HEK293 (cell line): Measurements from ENCODE around the gene NXPH1.

Experiments
- CTCF ChIA-PET: fragments of 350-600 bp; formaldehyde crosslinking; extraction: SDS; loops from one replicate; lab custom pipeline; 2021; ENCODE audit warnings: antibody characterized with exemption; lab: Yijun Ruan, JAX
- POLR2A ChIA-PET: fragments of 300-600 bp; formaldehyde crosslinking; extraction: SDS; loops from one replicate; lab custom pipeline; 2020; ENCODE audit warnings: antibody characterized with exemption, inconsistent platforms; lab: Yijun Ruan, JAX
- H3K27ac ChIP-seq: fragments of 200-500 bp; sonication (Bioruptor generic); 2 replicates; pipeline ENCODE4 v1.5.1; 2014; ENCODE audit warnings: low read depth, low read length, control low read depth, inconsistent platforms; ENCODE audit errors: extremely low read depth
- H3K36me3 ChIP-seq, 2 experiments: fragments of 200-500 bp in 1 of 2; sonication (Bioruptor generic) in 1 of 2; 1 replicate in 1 of 2; 2 replicates in 1 of 2; pipeline ENCODE4 v1.5.1; 2014 to 2017; ENCODE audit warnings: inconsistent platforms in 2 of 2, low read length in 2 of 2; ENCODE audit not compliant: control insufficient read depth in 2 of 2, insufficient read depth in 1 of 2
- H3K4me1 ChIP-seq: fragments of 200-500 bp; sonication (Bioruptor generic); 2 replicates; pipeline ENCODE4 v1.5.1; 2014; ENCODE audit warnings: mild to moderate bottlenecking, low read length, inconsistent platforms; ENCODE audit not compliant: control insufficient read depth, insufficient read depth
- H3K4me3 ChIP-seq: 2 replicates; pipeline ENCODE4 v1.5.1; 2011; ENCODE audit warnings: low read depth, mild to moderate bottlenecking, control low read depth, low read length, moderate library complexity
- H3K9me3 ChIP-seq: fragments of 200-500 bp; sonication (Bioruptor generic); 2 replicates; pipeline ENCODE4 v1.5.1; 2014; ENCODE audit warnings: low read depth, low read length, inconsistent platforms; ENCODE audit not compliant: control insufficient read depth, insufficient read depth
- GLI4 ChIP-seq: fragments of 450-650 bp; formaldehyde crosslinking; IDR thresholded peaks from 2 replicates; pipeline ENCODE4 v1.5.1; 2016; ENCODE audit warnings: missing biosample characterization, missing genetic modification characterization
- GLIS1 ChIP-seq: fragments of 450-650 bp; formaldehyde crosslinking; IDR thresholded peaks from 2 replicates; pipeline ENCODE4 v1.5.1; 2016; ENCODE audit warnings: missing biosample characterization, missing genetic modification characterization
- HIC1 ChIP-seq: fragments of 450-650 bp; formaldehyde crosslinking; IDR thresholded peaks from 2 replicates; pipeline ENCODE4 v1.5.1; 2016; ENCODE audit warnings: missing biosample characterization, missing genetic modification characterization
- INSM2 ChIP-seq: fragments of 450-650 bp; formaldehyde crosslinking; IDR thresholded peaks from 2 replicates; pipeline ENCODE4 v1.5.1; 2016; ENCODE audit warnings: missing biosample characterization, missing genetic modification characterization
- KLF1 ChIP-seq: fragments of 450-650 bp; formaldehyde crosslinking; IDR thresholded peaks from 2 replicates; pipeline ENCODE4 v1.5.1; 2016; ENCODE audit warnings: missing biosample characterization, missing genetic modification characterization
- KLF9 ChIP-seq: fragments of 450-650 bp; formaldehyde crosslinking; IDR thresholded peaks from 2 replicates; pipeline ENCODE4 v1.5.1; 2016; ENCODE audit warnings: missing biosample characterization, missing genetic modification characterization, low read depth
- OVOL3 ChIP-seq: fragments of 450-650 bp; formaldehyde crosslinking; IDR thresholded peaks from 2 replicates; pipeline ENCODE4 v1.5.1; 2016; ENCODE audit warnings: missing biosample characterization, missing genetic modification characterization
- REPIN1 ChIP-seq: fragments of 450-650 bp; formaldehyde crosslinking; IDR thresholded peaks from 2 replicates; pipeline ENCODE4 v1.5.1; 2017; ENCODE audit warnings: missing biosample characterization, missing genetic modification characterization, low read depth
- SCRT2 ChIP-seq: fragments of 450-650 bp; formaldehyde crosslinking; IDR thresholded peaks from 2 replicates; pipeline ENCODE4 v1.5.1; 2016; ENCODE audit warnings: missing biosample characterization, missing genetic modification characterization
- ZBTB10 ChIP-seq: fragments of 450-650 bp; formaldehyde crosslinking; IDR thresholded peaks from 2 replicates; pipeline ENCODE4 v1.5.1; 2016; ENCODE audit warnings: missing biosample characterization, missing genetic modification characterization
- ZBTB17 ChIP-seq: fragments of 450-650 bp; formaldehyde crosslinking; IDR thresholded peaks from 2 replicates; pipeline ENCODE4 v1.5.1; 2016; ENCODE audit warnings: missing biosample characterization, missing genetic modification characterization
- ZBTB49 ChIP-seq: fragments of 450-650 bp; formaldehyde crosslinking; IDR thresholded peaks from 2 replicates; pipeline ENCODE4 v1.5.1; 2016; ENCODE audit warnings: missing biosample characterization, missing genetic modification characterization, low read depth
- ZEB2 ChIP-seq: fragments of 450-650 bp; formaldehyde crosslinking; IDR thresholded peaks from 2 replicates; pipeline ENCODE4 v1.5.1; 2016; ENCODE audit warnings: missing biosample characterization, missing genetic modification characterization
- ZFHX2 ChIP-seq: fragments of 450-650 bp; formaldehyde crosslinking; conservative IDR thresholded peaks from 2 replicates; pipeline ENCODE4 v1.5.1; 2016; ENCODE audit warnings: missing biosample characterization, missing genetic modification characterization
- ZFP3 ChIP-seq: fragments of 450-650 bp; formaldehyde crosslinking; IDR thresholded peaks from 2 replicates; pipeline ENCODE4 v1.5.1; 2016; ENCODE audit warnings: low read depth, missing biosample characterization, missing genetic modification characterization
- ZFP69B ChIP-seq: fragments of 450-650 bp; formaldehyde crosslinking; IDR thresholded peaks from 2 replicates; pipeline ENCODE4 v1.5.1; 2016; ENCODE audit warnings: missing biosample characterization, missing genetic modification characterization
- ZNF10 ChIP-seq: fragments of 450-650 bp; formaldehyde crosslinking; IDR thresholded peaks from 2 replicates; pipeline ENCODE4 v1.5.1; 2017; ENCODE audit warnings: missing biosample characterization, missing genetic modification characterization
- ZNF157 ChIP-seq: fragments of 450-650 bp; formaldehyde crosslinking; IDR thresholded peaks from 2 replicates; pipeline ENCODE4 v1.5.1; 2016; ENCODE audit warnings: missing biosample characterization, missing genetic modification characterization
- ZNF18 ChIP-seq: fragments of 450-650 bp; formaldehyde crosslinking; IDR thresholded peaks from 2 replicates; pipeline ENCODE4 v1.5.1; 2016; ENCODE audit warnings: missing biosample characterization, missing genetic modification characterization
- ZNF280C ChIP-seq: fragments of 450-650 bp; formaldehyde crosslinking; IDR thresholded peaks from 2 replicates; pipeline ENCODE4 v1.5.1; 2016; ENCODE audit warnings: missing biosample characterization, missing genetic modification characterization
- ZNF423 ChIP-seq: fragments of 450-650 bp; formaldehyde crosslinking; IDR thresholded peaks from 2 replicates; pipeline ENCODE4 v1.5.1; 2016; ENCODE audit warnings: missing biosample characterization, missing genetic modification characterization
- ZNF596 ChIP-seq: fragments of 450-650 bp; IDR thresholded peaks from 2 replicates; pipeline ENCODE4 v1.5.0; 2018; ENCODE audit warnings: missing biosample characterization, mild to moderate bottlenecking, missing genetic modification characterization, moderate library complexity

Gene NXPH1

GRCh38 chr7:8425223-8425622 is 8.2 kb upstream of the NXPH1 start (continued):
- TF ChIP-seq ZNF18 (tag by site-specific recombination) (no peak), KLF1 (tag by site-specific recombination) (no peak), INSM2 (no peak), ZFP3 (tag by site-specific recombination) (no peak), GLIS1 (tag by site-specific recombination) (no peak), ZNF280C (tag by site-specific recombination) (no peak), KLF9 (no peak), ZBTB10 (no peak)

- ChIA-PET POLR2A (no interaction called here), CTCF (no interaction called here)
- TF ChIP-seq ZNF157 (tag by site-specific recombination) (no peak), REPIN1 (tag by site-specific recombination) (no peak), HIC1 (tag by site-specific recombination) (no peak), ZBTB17 (tag by site-specific recombination) (no peak), ZNF423 (tag by site-specific recombination) (no peak), GLI4 (tag by site-specific recombination) (no peak), OVOL3 (tag by site-specific recombination) (no peak), ZNF10 (tag by site-specific recombination) (no peak), ZFP69B (no peak), ZBTB49 (no peak), ZFHX2 (tag by site-specific recombination) (no peak), ZNF596 (no peak), SCRT2 (tag by site-specific recombination) (no peak), ZEB2 (tag by site-specific recombination) (no peak)
- no peak overlapping the region for H3K27ac ChIP-seq
- H3K4me3 ChIP-seq, result no peak overlapping the region
- no peaks in the 10 kb centered on the region for H3K36me3 ChIP-seq
- H3K4me1 ChIP-seq, result no peaks in the 10 kb centered on the region
- H3K9me3 ChIP-seq, result no peaks in the 10 kb centered on the region
These were observed 2.8 kb upstream of the NXPH1 start for GRCh38 chr7:8430643-8431042.
